Hepatocyte (in vitro differentiated cells): ENCODE results near the gene RRAD. TPM values are rescaled to one million over a fixed set of nuclear protein-coding genes. Genes with fewer than 3 reads are reported as not detected.
"Not testable (repeated sequence)": the region's sequence is repeated elsewhere in the genome, so short reads cannot be mapped to it uniquely, and the experiment has no call there.

ENCODE experiments used
- DNase-seq: peaks from one replicate; pipeline ENCODE4 v3.0.0-alpha.2; 2016; ENCODE audit warnings: low spot score
- H2AFZ ChIP-seq: fragments of 200-600 bp; sonication (generic); 2 replicates; pipeline ENCODE4 v1.6.0; 2016; ENCODE audit warnings: antibody characterized with exemption, mild to moderate bottlenecking
- H3K27ac ChIP-seq: fragments of 200-600 bp; sonication (generic); 2 replicates; pipeline ENCODE4 v1.5.1; 2016; ENCODE audit warnings: mild to moderate bottlenecking
- H3K27me3 ChIP-seq: fragments of 200-600 bp; sonication (generic); 2 replicates; pipeline ENCODE4 v1.6.1; 2016
- H3K36me3 ChIP-seq: fragments of 200-600 bp; sonication (generic); replicated peaks from 2 replicates; pipeline ENCODE4 v1.5.1; 2016; ENCODE audit warnings: low read depth; ENCODE audit not compliant: insufficient read depth
- H3K4me1 ChIP-seq: fragments of 200-600 bp; sonication (generic); 2 replicates; pipeline ENCODE4 v1.5.1; 2016; ENCODE audit warnings: mild to moderate bottlenecking, moderate library complexity; ENCODE audit not compliant: insufficient read depth
- H3K4me2 ChIP-seq: fragments of 200-600 bp; sonication (generic); 2 replicates; pipeline ENCODE4 v1.6.0; 2016
- H3K4me3 ChIP-seq: fragments of 200-600 bp; sonication (generic); 2 replicates; pipeline ENCODE4 v1.5.1; 2016; ENCODE audit warnings: mild to moderate bottlenecking
- H3K79me2 ChIP-seq: fragments of 200-600 bp; sonication (generic); 2 replicates; pipeline ENCODE4 v1.6.0; 2017; ENCODE audit warnings: mild to moderate bottlenecking
- H3K9me2 ChIP-seq: fragments of 200-600 bp; sonication (generic); replicated peaks from 2 replicates; pipeline ENCODE4 v1.6.0; 2017; ENCODE audit warnings: mild to moderate bottlenecking; ENCODE audit not compliant: insufficient read depth
- H3K9me3 ChIP-seq: fragments of 200-600 bp; sonication (generic); 2 replicates; pipeline ENCODE4 v1.5.1; 2016; ENCODE audit warnings: low read depth, mild to moderate bottlenecking
- H4K20me1 ChIP-seq: fragments of 200-600 bp; sonication (generic); 2 replicates; pipeline ENCODE4 v1.6.0; 2016; ENCODE audit warnings: mild to moderate bottlenecking; ENCODE audit not compliant: insufficient read depth, poor library complexity, severe bottlenecking
- EZH2 ChIP-seq: fragments of 200-600 bp; sonication (generic); IDR thresholded peaks from 2 replicates; pipeline ENCODE4 v1.6.1; 2016; ENCODE audit warnings: antibody characterized with exemption, mild to moderate bottlenecking, borderline replicate concordance
- EZH2phosphoT487 ChIP-seq: fragments of 200-600 bp; sonication (generic); IDR thresholded peaks from one replicate; pipeline ENCODE4 v1.6.1; 2018; ENCODE audit warnings: antibody characterized with exemption, mild to moderate bottlenecking, low read depth, moderate library complexity; ENCODE audit not compliant: unreplicated experiment, severe bottlenecking
- WGBS: methylation state at CpG from one replicate; pipeline ENCODE4 v1.1.6; 2016; ENCODE audit warnings: low lambda C conversion rate; ENCODE audit errors: missing lambda C conversion rate; 5-methylcytosine and 5-hydroxymethylcytosine counted together
- polyA plus RNA-seq: library from polyadenylated mRNA; unstranded; fragments of >200 nt; fragmentation: Nextera tagmentation; extraction: Ambion mirVana; gene quantifications from 2 replicates; pipeline ENCODE4 v1.2.1, GENCODE V29; 2016
- total RNA-seq: library from RNA; depleted of rRNA; stranded (reverse); fragments of >200 nt; gene quantifications from 2 replicates; pipeline ENCODE4 v1.2.3, GENCODE V29; 2014
- TF ChIP-seq, protein P1 (sequence below): fragments of 200-600 bp; sonication (generic); IDR thresholded peaks from 2 replicates; pipeline ENCODE4 v1.5.1; 2016; ENCODE audit warnings: antibody characterized with exemption, mild to moderate bottlenecking; ENCODE audit not compliant: poor library complexity

The RRAD gene, protein sequence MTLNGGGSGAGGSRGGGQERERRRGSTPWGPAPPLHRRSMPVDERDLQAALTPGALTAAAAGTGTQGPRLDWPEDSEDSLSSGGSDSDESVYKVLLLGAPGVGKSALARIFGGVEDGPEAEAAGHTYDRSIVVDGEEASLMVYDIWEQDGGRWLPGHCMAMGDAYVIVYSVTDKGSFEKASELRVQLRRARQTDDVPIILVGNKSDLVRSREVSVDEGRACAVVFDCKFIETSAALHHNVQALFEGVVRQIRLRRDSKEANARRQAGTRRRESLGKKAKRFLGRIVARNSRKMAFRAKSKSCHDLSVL
- total RNA-seq (8.2 and 8.8 TPM in 2 replicates), polyA plus RNA-seq (16.3 and 27.6 TPM in 2 replicates)

DNA sequence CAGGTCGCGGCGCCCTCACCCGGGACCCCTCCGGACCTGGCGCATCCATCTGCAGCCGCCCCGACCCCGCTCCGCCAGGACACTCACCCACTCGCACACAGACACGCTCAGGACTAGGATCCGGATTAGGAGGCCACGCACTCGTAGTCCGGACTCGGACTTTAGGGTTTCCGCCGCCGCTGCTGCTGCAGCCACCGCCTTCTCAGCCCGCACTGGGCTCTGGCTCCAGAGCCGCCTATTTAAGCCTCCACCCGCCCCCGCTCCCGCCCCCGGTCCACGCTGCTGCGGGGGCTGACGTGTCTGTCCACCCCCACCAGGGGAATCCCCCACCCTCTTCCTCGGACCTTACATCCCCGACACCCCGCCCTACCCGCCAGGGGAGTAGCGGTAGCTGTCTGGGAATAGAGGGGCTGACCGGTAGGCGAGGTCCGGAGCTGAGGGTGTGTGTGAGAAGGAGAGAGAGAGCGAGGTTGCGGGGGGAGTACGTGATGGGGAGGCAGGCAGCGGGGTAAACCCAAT, at the start of gene RRAD:
RRAD (minus strand) TSS at position 214 of the 519 bp plus-strand sequence. CDS start 356 bp downstream, outside the sequence.
- Histone ChIP-seq H3K9me3 (no peaks in the 10 kb centered on the region), H3K4me1 (peaks cover 3% of the 10 kb centered on the region), H2AFZ (peak within 1 kb of the TSS; percentile 66), H3K79me2 (no peaks in the 10 kb centered on the region), H3K27ac (no peak within 1 kb of the TSS), H3K4me3 (no peak within 1 kb of the TSS), H3K9me2 (no peaks in the 10 kb centered on the region), H3K27me3 (peaks cover 24% of the 10 kb centered on the region), H3K36me3 (no peaks in the 10 kb centered on the region), H3K4me2 (peak within 1 kb of the TSS; percentile 96), H4K20me1 (no peaks in the 10 kb centered on the region)
- 11% methylated on average over 20 of the region's 42 CpGs for WGBS
- peak; percentile 48 for DNase-seq
- peak; percentile 96 for TF ChIP-seq EZH2
- TF ChIP-seq, protein P1, sequence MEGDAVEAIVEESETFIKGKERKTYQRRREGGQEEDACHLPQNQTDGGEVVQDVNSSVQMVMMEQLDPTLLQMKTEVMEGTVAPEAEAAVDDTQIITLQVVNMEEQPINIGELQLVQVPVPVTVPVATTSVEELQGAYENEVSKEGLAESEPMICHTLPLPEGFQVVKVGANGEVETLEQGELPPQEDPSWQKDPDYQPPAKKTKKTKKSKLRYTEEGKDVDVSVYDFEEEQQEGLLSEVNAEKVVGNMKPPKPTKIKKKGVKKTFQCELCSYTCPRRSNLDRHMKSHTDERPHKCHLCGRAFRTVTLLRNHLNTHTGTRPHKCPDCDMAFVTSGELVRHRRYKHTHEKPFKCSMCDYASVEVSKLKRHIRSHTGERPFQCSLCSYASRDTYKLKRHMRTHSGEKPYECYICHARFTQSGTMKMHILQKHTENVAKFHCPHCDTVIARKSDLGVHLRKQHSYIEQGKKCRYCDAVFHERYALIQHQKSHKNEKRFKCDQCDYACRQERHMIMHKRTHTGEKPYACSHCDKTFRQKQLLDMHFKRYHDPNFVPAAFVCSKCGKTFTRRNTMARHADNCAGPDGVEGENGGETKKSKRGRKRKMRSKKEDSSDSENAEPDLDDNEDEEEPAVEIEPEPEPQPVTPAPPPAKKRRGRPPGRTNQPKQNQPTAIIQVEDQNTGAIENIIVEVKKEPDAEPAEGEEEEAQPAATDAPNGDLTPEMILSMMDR = no peak
- peak; percentile 33 for TF ChIP-seq EZH2phosphoT487

DNA sequence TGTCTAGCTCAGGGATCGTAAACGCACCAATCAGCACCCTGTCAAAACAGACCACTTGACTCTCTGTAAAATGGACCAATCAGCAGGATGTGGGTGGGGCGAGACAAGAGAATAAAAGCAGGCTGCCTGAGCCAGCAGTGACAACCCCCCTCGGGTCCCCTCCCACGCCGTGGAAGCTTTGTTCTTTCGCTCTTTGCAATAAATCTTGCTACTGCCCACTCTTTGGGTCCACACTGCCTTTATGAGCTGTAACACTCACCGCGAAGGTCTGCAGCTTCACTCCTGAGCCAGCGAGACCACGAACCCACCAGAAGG, 49.6 kb upstream of the RRAD start:
- H3K4me3 ChIP-seq, H3K27me3 ChIP-seq, H3K9me2 ChIP-seq, H3K36me3 ChIP-seq, H2AFZ ChIP-seq, H3K4me1 ChIP-seq, DNase-seq, H4K20me1 ChIP-seq, H3K9me3 ChIP-seq, H3K79me2 ChIP-seq, H3K27ac ChIP-seq, H3K4me2 ChIP-seq: not testable (repeated sequence)
- WGBS = 79% methylated on average over 11 of the region's 11 CpGs

DNA sequence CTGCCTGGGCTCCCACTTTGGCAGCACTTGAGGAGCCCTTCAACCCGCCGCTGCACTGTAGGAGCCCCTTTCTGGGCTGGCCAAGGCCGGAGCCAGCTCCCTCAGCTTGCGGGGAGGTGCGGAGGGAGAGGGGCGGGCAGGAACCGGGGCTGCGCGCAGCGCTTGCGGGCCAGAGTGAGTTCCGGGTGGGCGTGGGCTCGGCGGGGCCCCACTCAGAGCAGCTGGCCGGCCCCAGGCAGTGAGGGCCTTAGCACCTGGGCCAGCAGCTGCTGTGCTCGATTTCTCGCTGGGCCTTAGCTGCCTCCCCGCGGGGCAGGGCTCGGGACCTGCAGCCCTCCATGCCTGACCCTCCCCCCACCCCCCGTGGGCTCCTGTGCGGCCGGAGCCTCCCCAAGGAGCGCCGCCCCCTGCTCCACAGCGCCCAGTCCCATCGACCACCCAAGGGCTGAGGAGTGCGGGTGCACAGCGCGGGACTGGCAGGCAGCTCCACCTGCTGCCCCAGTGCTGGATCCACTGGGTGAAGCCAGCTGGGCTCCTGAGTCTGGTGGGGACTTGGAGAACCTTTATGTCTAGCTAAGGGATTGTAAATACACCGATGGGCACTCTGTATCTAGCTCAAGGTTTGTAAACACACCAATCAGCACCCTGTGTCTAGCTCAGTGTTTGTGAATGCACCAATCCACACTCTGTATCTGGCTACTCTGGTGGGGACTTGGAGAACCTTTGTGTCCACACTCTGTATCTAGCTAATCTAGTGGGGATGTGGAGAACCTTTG, 49.0 kb upstream of the RRAD start:
- not testable (repeated sequence) for H3K36me3 ChIP-seq

DNA sequence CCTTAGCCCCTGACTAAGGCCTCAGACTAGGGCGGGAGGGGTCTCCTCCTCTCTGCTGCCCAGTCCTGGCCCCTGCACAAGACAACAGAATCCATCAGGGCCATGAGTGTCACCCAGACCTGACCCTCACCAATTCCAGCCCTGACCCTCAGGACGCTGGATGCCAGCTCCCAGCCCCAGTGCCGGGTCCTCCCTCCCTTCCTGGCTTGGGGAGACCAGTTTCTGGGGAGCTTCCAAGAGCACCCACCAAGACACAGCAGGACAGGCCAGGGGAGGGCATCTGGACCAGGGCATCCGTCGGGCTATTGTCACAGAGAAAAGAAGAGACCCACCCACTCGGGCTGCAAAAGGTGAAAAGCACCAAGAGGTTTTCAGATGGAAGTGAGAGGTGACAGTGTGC, 48.4 kb upstream of the RRAD start:
- Histone ChIP-seq H3K36me3 (no peaks in the 10 kb centered on the region), H3K4me2 (no peak overlapping the region), H3K27me3 (no peaks in the 10 kb centered on the region), H3K9me3 (no peaks in the 10 kb centered on the region), H3K4me3 (no peak overlapping the region), H3K4me1 (no peaks in the 10 kb centered on the region), H3K27ac (no peak overlapping the region), H3K79me2 (no peaks in the 10 kb centered on the region), H3K9me2 (no peaks in the 10 kb centered on the region), H4K20me1 (no peaks in the 10 kb centered on the region), H2AFZ (no peak overlapping the region)
- no peak for DNase-seq
- TF ChIP-seq, protein P1 = no peak
- TF ChIP-seq EZH2phosphoT487 = no peak
- TF ChIP-seq EZH2 = no peak
- WGBS = 92% methylated on average over 6 of the region's 6 CpGs

More for the DNA sequence above, 49.0 kb upstream of the RRAD start:
- not testable (repeated sequence) for H3K79me2 ChIP-seq, H3K27ac ChIP-seq, H3K4me3 ChIP-seq, H2AFZ ChIP-seq, H3K27me3 ChIP-seq, H4K20me1 ChIP-seq, H3K9me2 ChIP-seq, H3K9me3 ChIP-seq, DNase-seq, H3K4me2 ChIP-seq, H3K4me1 ChIP-seq
- 96% methylated on average over 12 of the region's 32 CpGs for WGBS
